ENCODE measurements around the gene PFN3. TPM values are rescaled to one million over a fixed set of nuclear protein-coding genes. Genes with fewer than 3 reads are reported as not detected.

Gene PFN3
- total and polyA plus RNA-seq, 2 experiments from 2014 or later = not detected

- no peaks in the 10 kb centered on the region for H3K36me3 ChIP-seq
- no peak overlapping the region for H3K4me3 ChIP-seq
- H3K4me1 ChIP-seq (ENCODE audit: low read depth) = no peaks in the 10 kb centered on the region
- H3K27me3 ChIP-seq = peaks cover 30% of the 10 kb centered on the region
- no peak for TF ChIP-seq CTCF (IDR thresholded peaks at IDR 0.05; ENCODE audit: low read depth, low read length)
- H3K9me3 ChIP-seq (ENCODE audit: low read depth) = no peaks in the 10 kb centered on the region
- no peak overlapping the region for H3K27ac ChIP-seq
- DNase-seq (ENCODE audit: low read depth in 1 of 2, low spot score in 1 of 2) = no peak
Measured at GRCh38 chr5:177385720-177386119, 14.7 kb downstream of the PFN3 start.

GRCh38 chr5:177384134-177384533 is 16.3 kb downstream of the PFN3 start, which contains the start of gene SLC34A1:
Gene SLC34A1 (plus strand): TSS chr5:177384434. CDS start chr5:177385742, 1,308 bp downstream.
- Histone ChIP-seq H3K9me3 (ENCODE audit: low read depth) (no peaks in the 10 kb centered on the region), H3K27ac (no peak within 1 kb of the TSS)

GRCh38 chr5:177383181-177383580 is 17.3 kb downstream of the PFN3 start:
- no peaks in the 10 kb centered on the region for H3K4me1 ChIP-seq (ENCODE audit: low read depth)
- H3K27ac ChIP-seq = no peak overlapping the region
- DNase-seq (ENCODE audit: low read depth in 1 of 2, low spot score in 1 of 2) = no peak
- H3K4me3 ChIP-seq = no peak overlapping the region
- H3K27me3 ChIP-seq = peaks cover 20% of the 10 kb centered on the region
- H3K36me3 ChIP-seq = no peaks in the 10 kb centered on the region
- H3K9me3 ChIP-seq (ENCODE audit: low read depth) = no peaks in the 10 kb centered on the region
- no peak for TF ChIP-seq CTCF (IDR thresholded peaks at IDR 0.05; ENCODE audit: low read depth, low read length)

More at GRCh38 chr5:177384134-177384533, 16.3 kb downstream of the PFN3 start, which contains the start of gene SLC34A1:
- Histone ChIP-seq H3K36me3 (no peaks in the 10 kb centered on the region), H3K27me3 (peaks cover 29% of the 10 kb centered on the region), H3K4me3 (no peak within 1 kb of the TSS), H3K4me1 (ENCODE audit: low read depth) (no peaks in the 10 kb centered on the region)
- TF ChIP-seq CTCF (IDR thresholded peaks at IDR 0.05; ENCODE audit: low read depth, low read length) = no peak
- no peak for DNase-seq (ENCODE audit: low read depth in 1 of 2, low spot score in 1 of 2)

GRCh38 chr5:177382423-177383029 is 17.9 kb downstream of the PFN3 start:
- no peaks in the 10 kb centered on the region for H3K36me3 ChIP-seq
- peaks cover 20% of the 10 kb centered on the region for H3K27me3 ChIP-seq
- no peak overlapping the region for H3K27ac ChIP-seq
- no peaks in the 10 kb centered on the region for H3K9me3 ChIP-seq (ENCODE audit: low read depth)
- DNase-seq (ENCODE audit: low read depth in 1 of 2, low spot score in 1 of 2) = peak; percentile 39 to 51
- no peaks in the 10 kb centered on the region for H3K4me1 ChIP-seq (ENCODE audit: low read depth)
- TF ChIP-seq CTCF (IDR thresholded peaks at IDR 0.05; ENCODE audit: low read depth, low read length) = peak; percentile 46
- no peak overlapping the region for H3K4me3 ChIP-seq

GRCh38 chr5:177380805-177381126 is 19.7 kb downstream of the PFN3 start:
- Histone ChIP-seq H3K9me3 (ENCODE audit: low read depth) (no peaks in the 10 kb centered on the region), H3K36me3 (no peaks in the 10 kb centered on the region), H3K4me3 (no peak overlapping the region), H3K27ac (no peak overlapping the region), H3K4me1 (ENCODE audit: low read depth) (no peaks in the 10 kb centered on the region), H3K27me3 (peaks cover 9% of the 10 kb centered on the region)
- TF ChIP-seq CTCF (IDR thresholded peaks at IDR 0.05; ENCODE audit: low read depth, low read length) = no peak
- DNase-seq (ENCODE audit: low read depth in 1 of 2, low spot score in 1 of 2) = no peak

Measured in cardiac muscle cell (in vitro differentiated cells and primary cell).